ENCODE measurements around the gene FRMD1. TPM values are rescaled to one million over a fixed set of nuclear protein-coding genes. Genes with fewer than 3 reads are reported as not detected.

Gene FRMD1
- total and polyA plus RNA-seq, 12 donors, result 0.12 to 1.3 (median 0.21) TPM; not detected in 4

DNA sequence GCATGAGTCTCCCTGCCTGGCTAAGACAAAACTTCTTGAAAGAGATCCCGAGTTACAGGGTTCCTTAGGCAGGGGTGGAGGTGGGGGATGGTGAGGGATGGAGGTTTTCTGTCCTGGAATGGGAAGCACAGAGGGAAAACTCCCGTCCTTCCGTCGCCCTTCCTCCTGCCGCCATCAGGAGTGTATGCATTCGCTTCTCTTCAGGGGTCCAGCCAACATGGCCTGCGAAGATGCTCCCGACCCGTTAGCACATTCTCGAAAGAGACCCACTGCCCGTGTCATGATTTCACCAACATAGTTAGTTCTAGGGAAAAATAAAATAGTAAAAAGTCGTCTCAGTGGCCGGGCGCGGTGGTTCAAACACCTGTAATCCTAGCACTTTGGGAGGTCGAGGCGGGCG lies 44.5 kb downstream of the FRMD1 start:
- no peak for DNase-seq
- TF ChIP-seq, protein P1, sequence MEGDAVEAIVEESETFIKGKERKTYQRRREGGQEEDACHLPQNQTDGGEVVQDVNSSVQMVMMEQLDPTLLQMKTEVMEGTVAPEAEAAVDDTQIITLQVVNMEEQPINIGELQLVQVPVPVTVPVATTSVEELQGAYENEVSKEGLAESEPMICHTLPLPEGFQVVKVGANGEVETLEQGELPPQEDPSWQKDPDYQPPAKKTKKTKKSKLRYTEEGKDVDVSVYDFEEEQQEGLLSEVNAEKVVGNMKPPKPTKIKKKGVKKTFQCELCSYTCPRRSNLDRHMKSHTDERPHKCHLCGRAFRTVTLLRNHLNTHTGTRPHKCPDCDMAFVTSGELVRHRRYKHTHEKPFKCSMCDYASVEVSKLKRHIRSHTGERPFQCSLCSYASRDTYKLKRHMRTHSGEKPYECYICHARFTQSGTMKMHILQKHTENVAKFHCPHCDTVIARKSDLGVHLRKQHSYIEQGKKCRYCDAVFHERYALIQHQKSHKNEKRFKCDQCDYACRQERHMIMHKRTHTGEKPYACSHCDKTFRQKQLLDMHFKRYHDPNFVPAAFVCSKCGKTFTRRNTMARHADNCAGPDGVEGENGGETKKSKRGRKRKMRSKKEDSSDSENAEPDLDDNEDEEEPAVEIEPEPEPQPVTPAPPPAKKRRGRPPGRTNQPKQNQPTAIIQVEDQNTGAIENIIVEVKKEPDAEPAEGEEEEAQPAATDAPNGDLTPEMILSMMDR (IDR thresholded peaks at IDR 0.05), result no peak
- H3K9me3 ChIP-seq, result peaks cover 0 to 17% (median 4%) of the 10 kb centered on the region in 11 donors
- no peak for ATAC-seq
- H3K27ac ChIP-seq, result peak overlapping the region; percentile 77 to 96 (median 86)
- no peak overlapping the region for H3K4me3 ChIP-seq
- peaks cover 0 to 18% (median 0%) of the 10 kb centered on the region in 7 donors for H3K27me3 ChIP-seq
- WGBS, 2 donors, result 86 to 92% methylated on average over 18 of the region's 18 CpGs
- H3K4me1 ChIP-seq, result peaks cover 0 to 84% (median 61%) of the 10 kb centered on the region in 9 donors
- intact Hi-C loops (cut with DNase I), result loop anchor here in 5 of 10 donors (2.0 to 10.0 kb wide), 6 partner anchors 42 to 100 kb away; no protein-coding TSS in a partner anchor
- no peaks in the 10 kb centered on the region for H3K36me3 ChIP-seq

DNA sequence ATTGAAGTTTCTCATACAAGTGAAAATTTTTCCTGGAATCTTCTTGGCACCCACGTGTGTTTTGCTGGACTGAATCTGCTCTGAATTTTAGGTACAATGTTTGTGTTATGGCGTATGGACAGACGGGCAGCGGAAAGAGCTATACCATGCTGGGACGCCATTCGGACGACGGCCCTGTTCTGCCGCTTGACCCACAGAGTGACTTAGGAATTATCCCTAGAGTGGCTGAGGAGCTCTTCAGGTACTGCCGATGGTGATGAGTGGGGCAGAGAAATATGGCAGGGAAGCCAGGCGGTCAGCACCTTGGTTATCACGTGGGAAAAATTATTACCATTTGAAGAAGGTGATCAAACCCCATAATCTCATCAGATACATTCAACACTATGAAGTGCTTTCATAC lies 45.2 kb downstream of the FRMD1 start:
- TF ChIP-seq, protein P1 (IDR thresholded peaks at IDR 0.05), result no peak
- DNase-seq, result no peak
- Histone ChIP-seq H3K36me3 (no peaks in the 10 kb centered on the region), H3K4me3 (no peak overlapping the region), H3K27me3 (peaks cover 0 to 18% (median 0%) of the 10 kb centered on the region in 7 donors), H3K4me1 (peaks cover 0 to 87% (median 61%) of the 10 kb centered on the region in 9 donors), H3K9me3 (peaks cover 0 to 10% (median 0%) of the 10 kb centered on the region in 11 donors), H3K27ac (peak overlapping the region in 7 of 10 donors; percentile 77 to 96 (median 92))
- WGBS, 2 donors, result 95% methylated on average over 12 of the region's 12 CpGs
- no peak for ATAC-seq
- intact Hi-C loops (cut with DNase I), result loop anchor here in 5 of 10 donors (2.0 to 10.0 kb wide), 6 partner anchors 41 to 99 kb away; no protein-coding TSS in a partner anchor

DNA sequence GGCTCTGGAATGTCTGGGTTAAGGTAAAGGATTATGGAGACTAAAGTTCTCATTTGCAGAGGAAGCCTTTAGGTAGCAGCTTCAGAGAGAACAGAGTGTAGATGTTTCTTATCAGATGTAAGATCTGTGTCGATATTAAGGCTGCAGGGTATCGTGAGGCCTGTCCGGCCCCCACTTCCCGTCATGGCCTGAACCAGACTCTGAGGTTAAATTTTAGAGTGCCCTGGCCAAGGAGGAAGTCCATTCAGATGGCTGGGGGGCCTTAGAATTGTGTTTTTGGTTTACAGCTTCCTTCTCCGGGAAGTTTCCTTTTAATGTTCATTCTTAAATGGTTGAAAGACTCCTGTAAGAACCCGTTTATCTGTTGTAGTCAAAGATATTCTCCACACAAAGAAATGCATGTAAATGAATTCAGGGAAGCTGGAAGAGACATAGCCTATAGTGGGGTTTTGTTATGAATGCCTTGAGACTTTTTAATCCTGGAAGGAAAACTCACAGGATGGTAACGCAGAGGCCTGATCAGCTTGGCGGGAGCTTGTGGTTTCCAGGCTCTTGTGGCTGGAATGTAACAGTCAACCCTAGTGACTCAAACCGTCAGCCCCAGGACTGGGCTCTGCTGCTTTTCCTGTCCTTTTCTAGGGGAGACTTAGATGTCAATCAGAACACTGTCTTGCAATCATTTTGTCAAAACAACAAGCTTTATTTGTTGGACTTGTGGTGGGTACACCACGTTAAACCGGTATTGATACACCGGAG lies 46.8 kb downstream of the FRMD1 start:
- Histone ChIP-seq H3K9me3 (no peaks in the 10 kb centered on the region), H3K4me1 (peaks cover 0 to 75% (median 58%) of the 10 kb centered on the region in 9 donors), H3K4me3 (no peak overlapping the region), H3K27ac (peak overlapping the region; percentile 43 to 96 (median 80)), H3K36me3 (no peaks in the 10 kb centered on the region), H3K27me3 (peaks cover 0 to 18% (median 0%) of the 10 kb centered on the region in 7 donors)
- DNase-seq, result peak in 1 of 2 donors; percentile 27
- TF ChIP-seq, protein P1 (IDR thresholded peaks at IDR 0.05), result peak in 1 of 9 donors; percentile 18
- peak in 6 of 8 donors; percentile 14 to 43 (median 34) for ATAC-seq
- WGBS, 2 donors, result 52 to 53% methylated on average over 12 of the region's 12 CpGs
- intact Hi-C loops (cut with DNase I), result loop anchor here in 5 of 10 donors (5.0 to 10.0 kb wide), 5 partner anchors 40 to 97 kb away; no protein-coding TSS in a partner anchor

GRCh38 chr6:168031411-168031971 lies 47.5 kb downstream of the FRMD1 start:
- Histone ChIP-seq H3K27ac (peak overlapping the region; percentile 43 to 96 (median 80)), H3K9me3 (no peaks in the 10 kb centered on the region), H3K4me1 (peaks cover 0 to 68% (median 52%) of the 10 kb centered on the region in 9 donors), H3K4me3 (no peak overlapping the region), H3K36me3 (no peaks in the 10 kb centered on the region), H3K27me3 (peaks cover 0 to 18% (median 0%) of the 10 kb centered on the region in 7 donors)
- TF ChIP-seq, protein P1 (IDR thresholded peaks at IDR 0.05), result no peak
- peak in 1 of 2 donors; percentile 61 for DNase-seq
- peak in 7 of 8 donors; percentile 18 to 47 (median 26) for ATAC-seq
- 54 to 67% methylated on average over 14 of the region's 14 CpGs for WGBS, 2 donors
- intact Hi-C loops (cut with DNase I), result loop anchor here in 5 of 10 donors (5.0 to 10.0 kb wide), 5 partner anchors 39 to 97 kb away; no protein-coding TSS in a partner anchor

All from heart right ventricle (tissue), 16 donors.